HG03066 (cell line): Measurements from ENCODE around the gene GTF2A2.
"Not testable (repeated sequence)": the region's sequence is repeated elsewhere in the genome, so short reads cannot be mapped to it uniquely, and the experiment has no call there.

Experiments
- ATAC-seq: cut with Tn5 transposase; IDR thresholded peaks from one replicate; pipeline ENCODE4 v1.9.1; 2021; ENCODE audit warnings: low read depth; ENCODE audit not compliant: unreplicated experiment

Gene GTF2A2, protein sequence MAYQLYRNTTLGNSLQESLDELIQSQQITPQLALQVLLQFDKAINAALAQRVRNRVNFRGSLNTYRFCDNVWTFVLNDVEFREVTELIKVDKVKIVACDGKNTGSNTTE

DNA sequence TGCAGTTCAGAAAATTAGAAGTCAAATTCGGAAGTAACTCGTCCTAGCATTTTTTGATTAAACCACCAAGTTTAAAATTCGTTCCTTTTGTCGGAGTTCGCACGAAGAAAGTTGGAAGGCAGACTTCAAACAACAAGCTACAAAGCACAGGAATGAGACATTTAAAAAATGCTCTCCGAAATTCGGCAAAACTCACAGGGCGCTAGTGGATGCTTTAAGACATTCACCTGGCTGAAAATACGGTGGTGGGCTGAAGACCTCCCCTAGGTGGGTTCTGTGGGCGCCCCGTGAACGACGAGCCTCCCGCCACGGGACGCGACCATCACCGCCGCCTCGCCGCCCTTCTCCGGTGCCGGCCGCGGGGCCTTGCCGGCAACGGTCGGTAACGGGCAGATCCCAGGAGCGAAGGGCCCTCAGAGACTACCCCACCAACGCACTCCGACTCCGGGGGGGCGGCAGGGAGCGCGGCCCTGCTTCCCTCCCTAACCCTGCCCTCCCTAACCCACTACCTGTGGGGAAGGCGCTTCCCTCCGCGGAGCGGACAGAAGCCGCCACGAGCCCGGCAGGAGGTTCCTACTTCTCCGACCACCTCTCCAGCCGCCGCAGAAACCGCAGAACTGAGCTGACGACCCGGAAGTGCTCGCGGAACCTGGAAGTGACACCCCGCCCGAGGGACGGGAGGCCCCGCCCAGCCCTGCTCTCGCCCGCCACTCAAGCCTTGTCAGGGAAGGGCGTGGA is at the start of gene GTF2A2:
Gene GTF2A2, minus strand, starts transcription at position 619 of the 738 bp plus-strand sequence. CDS start 5,238 bp downstream, outside the sequence.
- peak; percentile 100 for ATAC-seq

DNA sequence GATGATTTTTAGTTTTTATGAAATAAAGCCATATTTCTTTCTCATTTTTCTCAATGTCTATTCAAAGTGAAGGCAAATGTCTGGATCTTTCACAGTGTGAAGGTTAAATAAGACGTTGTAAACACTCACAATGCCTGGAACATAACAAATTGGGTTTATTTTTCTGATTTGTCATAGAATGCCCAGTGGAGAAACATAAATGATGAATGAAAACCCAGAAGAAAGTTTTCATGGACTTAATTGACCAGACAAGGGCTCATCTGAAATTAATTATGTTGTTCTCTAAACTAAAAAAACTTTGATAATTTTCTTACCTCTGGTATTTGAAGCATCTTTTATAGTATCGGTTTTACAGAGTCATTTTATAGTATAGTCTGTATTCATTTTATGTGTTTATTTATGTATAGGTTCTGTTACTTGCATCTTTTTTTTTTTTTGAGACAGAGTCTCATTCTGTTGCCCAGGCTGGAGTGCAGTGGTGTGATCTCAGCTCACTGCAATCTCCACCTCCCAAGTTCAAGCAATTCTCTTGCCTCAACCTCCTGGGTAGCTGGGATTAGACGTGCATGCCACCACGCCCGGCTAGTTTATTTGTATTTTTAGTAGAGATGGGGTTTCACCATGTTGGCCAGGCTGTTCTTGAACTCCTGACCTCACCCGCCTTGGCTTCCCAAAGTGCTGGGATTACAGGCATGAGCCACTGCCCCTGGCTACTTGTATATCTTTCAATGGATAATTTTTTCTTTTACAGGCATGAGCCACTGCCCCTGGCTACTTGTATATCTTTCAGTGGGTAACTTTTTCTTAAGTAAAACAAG is 46.9 kb upstream of the GTF2A2 start:
- no peak for ATAC-seq

DNA sequence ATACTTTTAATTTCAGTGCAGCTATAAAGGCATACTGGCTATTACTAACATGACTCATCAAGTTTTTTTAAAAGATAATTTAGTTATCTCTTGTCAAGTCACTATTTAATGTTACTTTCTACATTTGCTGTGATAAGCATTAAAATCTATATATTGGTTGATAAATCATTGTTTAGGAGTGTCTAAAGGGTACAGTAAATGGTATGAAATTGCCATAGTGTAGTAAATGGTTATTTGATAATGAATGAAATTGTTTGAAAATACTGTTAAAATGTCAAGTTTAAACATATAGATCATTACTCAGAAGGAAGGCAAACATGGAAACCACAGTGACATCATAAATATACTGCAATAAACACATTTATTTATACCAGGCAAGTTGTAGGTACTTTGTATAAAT is 45.0 kb upstream of the GTF2A2 start:
- no peak for ATAC-seq

DNA sequence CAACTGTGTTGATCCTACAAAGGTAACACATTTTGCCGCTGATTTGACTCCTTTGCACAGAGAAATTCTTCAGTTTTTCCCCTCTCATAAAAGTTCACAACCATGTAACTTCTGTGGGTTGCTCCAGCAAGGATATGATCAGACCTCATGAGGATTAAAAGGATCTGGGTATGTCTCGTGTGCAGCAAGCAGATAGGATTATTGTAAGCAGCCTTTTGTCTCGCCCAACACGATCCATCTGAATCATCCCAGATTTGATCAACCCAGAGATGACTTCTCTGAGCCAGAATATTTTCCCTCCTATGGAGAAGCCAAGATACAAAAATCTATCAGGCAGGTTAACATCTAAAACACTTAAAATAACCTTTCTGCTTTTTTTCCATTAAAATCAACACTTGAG is 44.6 kb upstream of the GTF2A2 start:
- no peak for ATAC-seq

DNA sequence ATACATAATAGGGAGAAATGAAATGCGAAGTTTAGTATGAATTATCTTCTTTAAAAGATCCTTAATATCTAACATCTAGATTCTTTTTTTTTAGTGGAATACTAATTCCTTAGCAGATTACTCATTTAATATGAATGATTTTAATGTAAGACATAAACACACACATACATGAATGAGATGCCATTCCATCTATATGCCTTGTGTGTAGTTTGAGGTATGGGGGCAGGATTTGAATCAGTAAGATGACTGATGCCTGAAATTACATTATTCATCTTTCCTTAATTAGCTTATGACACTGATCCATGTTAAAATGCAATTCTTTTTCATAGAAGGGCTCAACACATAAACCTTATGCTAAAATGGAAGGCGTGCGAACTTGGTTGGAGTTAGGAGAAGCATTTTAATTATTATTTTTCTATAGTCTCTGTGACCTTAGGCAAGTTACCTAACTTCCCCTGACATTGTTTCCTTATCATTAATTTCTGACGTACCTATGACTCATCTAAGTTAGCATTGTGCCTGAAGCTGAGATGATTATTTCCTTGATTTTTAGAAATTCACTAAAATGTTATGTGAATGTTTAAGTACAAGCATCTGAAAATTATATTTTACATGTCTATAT is 42.6 kb upstream of the GTF2A2 start:
- ATAC-seq, result no peak

DNA sequence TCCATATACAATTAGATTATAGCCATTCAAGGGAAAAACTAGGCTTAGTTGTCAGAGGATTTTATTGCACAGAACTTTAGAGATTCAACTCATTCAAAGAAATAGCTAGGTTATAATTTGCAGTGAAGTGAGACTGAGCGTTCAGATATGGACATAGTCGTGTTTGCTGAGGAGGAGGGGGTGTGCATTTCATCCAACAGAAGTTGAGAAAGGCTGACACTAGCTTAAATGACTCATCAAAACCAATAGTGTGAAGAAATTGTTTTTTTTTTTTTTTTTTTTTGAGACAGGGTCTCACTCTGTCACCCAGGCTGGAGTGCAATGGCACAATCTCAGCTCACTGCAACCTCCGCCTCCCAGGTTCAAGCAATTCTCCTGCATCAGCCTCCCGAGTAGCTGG is 40.8 kb upstream of the GTF2A2 start:
- not testable (repeated sequence) for ATAC-seq

DNA sequence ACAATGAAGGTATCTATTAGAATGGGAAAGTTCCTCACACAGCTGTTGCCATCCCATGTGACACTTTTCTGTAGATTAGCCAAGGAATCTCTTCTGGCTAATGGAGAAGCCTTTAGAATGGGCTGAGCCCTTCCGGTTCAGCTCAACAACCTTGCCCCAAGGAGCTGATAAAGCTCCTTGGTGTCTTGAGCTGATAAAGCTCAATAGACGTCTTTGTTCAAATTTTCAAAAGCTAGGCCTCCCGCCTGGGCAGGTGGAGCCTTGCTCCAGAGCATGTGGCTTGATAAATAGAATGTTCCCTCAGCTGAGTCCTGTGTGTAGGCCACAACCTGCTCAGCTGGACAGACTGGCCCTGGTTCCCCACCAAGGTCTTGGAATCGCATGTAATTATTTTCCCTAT is 39.0 kb upstream of the GTF2A2 start:
- no peak for ATAC-seq

DNA sequence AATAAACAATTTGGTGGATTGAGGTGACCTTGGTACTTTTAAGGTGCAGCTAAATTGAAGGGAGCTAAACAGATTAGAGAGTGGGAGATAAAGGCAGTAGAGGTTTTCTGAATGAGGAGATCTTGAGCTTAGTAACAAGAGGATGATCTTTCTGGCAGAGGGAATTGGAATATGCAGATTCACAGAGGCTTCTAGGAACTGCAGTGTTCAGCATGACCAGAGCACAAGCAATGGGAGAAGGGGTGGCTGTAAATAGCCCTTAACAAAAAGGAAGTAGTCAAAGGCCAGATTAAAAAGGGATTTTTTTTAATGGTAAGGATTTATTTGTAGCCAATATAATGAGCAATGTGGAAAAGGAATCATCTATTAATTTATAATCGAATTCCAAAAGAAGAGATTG is 37.5 kb upstream of the GTF2A2 start:
- no peak for ATAC-seq

DNA sequence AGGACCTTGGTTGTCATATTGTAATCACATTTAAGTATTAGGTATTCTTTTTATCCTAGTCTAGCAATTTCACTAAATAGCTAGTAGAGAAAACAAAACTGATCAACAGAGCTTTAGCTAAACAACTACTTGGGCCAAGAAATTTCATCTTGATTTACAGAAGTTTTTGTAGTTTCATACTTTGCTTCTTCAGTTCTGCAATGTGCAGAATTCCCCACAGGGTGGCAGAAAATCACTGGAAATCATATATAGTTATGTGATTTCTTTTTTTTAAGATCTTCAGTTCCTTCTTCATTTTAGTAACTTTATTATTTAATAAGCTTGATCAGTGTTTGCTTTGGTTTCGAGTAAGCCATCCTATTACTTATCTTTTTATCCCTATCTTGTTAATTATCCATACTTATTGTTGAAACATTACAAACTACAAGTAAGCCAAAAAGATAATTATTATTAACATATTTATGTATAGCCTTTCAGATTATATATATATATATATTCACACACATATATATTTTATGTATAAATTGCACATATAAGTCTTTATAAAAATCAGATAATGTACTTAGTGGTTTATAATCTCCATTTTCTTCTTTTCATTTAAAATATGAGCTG is 34.0 kb upstream of the GTF2A2 start:
- no peak for ATAC-seq

DNA sequence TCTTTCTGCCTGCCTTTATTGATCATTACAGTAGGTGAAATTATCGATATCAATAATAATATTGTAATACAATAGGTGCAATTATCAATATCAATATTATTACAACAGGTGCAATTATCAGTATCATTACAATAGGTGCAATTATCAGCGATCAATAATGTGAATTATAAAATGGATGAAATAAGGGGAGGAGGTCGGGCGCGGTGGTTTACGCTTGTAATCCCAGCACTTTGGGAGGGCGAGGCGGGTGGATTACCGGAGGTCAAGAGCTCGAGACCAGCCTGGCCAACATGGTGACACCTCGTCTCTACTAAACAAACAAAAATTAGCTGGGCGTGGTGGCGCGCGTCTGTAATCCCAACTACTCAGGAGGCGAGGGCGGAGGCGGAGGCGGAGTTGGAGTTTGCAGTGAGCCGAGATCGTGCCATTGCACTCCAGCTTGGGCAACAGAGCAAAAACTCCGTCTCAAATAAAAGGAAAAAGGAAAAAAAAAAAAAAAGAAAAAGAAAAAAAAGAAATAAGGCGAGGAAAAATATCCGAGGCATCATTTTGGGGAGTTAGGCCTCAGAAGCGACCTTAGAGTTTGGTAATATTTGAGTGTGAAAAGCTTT is 32.4 kb upstream of the GTF2A2 start:
- no peak for ATAC-seq

DNA sequence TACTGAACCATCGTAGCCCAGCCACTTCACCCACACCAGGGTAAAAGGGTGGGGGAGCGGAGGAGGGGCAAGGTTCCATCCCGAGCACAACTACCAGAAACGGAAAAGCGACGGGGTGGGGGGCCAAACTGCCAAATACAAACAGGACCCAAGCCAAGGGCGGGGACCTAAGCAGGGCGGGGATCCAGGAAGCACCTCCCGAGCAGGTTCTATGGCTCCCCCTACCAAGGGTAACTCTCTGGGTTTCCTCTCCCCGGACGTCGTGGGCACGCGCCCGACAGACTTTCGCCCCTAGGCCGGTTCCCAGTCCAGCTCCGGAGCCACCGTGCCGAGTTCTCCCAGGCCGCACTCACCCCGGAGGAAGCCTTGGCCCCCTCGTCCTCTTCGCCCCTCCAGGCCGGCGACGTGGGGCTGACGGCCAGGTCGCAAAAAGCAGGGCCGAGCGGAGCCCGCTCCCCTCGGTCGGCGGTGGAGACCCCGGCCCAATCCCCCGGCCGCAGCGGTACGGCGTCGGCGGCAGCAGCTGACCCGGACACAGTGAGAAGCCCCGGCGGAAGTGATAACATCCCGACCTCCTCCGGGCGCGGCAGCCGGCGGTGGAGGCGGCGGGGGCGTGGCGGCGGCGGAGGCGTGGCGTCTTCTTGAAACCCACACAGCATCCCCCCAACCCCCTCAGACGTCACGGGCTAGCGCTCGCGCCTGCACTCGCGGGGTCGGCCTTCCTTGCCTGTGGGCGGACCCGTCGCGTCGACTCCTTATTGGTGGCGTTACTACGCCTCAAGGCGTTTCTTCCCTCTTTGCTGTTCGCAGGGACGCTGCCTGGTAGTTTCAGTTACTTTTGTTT is 31.7 kb upstream of the GTF2A2 start, which contains the start of gene BNIP2:
Gene BNIP2, minus strand, starts transcription at position 539 of the 844 bp plus-strand sequence. CDS start 6,863 bp downstream, outside the sequence.
- peak; percentile 77 for ATAC-seq

DNA sequence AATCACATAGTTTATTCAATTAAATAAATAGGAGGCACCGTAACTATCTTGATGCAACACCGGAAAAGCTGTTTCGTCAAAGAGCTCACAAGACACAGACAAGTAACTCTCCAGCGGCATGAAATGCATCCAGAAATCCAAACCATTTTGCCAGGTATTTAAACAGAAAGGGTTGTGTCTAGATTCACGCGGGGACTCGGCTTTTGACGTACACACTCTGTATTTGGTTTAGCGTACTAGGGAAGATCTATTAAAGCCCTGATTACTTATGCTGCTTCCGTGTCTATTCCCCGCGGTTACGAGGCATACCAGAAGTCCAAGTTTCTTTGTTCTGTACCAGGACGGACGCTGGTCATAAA is 31.1 kb upstream of the GTF2A2 start:
- peak; percentile 13 for ATAC-seq

DNA sequence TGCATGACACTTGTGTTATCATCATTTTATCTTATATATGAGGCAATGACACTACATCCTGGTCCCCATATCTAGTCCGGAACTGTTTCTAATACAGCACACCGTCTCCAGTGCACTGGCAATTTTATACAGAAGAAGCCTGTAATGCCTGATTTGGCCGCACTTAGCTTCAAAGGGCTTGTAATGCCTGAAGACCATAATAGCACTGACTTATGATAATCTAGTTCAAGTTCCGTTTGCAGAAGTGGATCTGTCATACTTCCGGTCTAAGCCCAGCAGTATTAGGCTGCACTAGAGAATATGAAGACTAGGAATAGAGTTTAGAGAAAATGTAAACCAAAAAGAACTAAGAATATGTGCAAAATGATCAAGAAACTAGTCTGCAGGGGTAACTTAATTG is 30.5 kb upstream of the GTF2A2 start:
- no peak for ATAC-seq

DNA sequence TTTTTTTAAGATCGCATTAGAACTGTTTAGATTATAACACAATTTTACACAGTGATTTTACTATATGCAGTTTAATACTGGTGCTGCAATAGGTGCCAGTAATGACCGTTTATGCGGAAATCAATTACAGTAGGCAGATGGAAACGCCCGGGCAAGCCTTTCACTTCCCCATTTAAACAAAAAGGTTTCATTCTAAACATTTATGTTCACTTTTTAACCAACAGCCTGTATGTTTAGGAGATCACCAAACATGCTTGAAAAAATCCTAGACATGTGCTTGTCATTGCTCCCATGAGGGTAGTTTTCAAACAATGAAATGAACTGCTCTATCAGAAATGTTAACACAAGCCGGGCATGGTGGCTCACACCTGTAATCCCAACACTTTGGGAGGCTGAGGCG is 29.1 kb upstream of the GTF2A2 start:
- no peak for ATAC-seq

DNA sequence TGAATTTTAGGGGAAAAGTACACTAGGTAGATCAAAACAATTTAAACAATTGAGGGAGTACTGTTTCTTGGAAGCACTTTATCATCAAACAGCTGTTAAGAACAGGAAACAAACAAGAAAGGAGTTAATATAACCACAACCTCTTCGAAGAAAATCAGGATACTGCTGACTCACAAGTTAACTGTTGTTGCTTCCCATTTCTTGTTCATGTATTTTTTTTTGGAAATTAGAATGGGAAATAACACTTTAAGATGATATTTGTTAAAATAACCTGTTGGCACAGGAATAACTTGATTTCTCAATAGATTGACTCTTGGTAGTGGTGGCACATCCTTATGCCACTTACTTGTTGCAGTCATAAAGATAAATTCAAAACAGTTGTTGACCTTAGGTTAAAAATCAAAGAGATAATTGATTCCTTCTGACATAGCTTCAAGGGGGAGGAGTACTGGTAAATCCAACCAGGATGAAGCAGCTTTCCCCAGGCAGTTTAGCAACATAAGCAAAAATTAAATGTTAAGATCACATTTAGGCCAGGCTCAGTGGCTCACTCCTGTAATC is 28.5 kb upstream of the GTF2A2 start:
- ATAC-seq, result no peak

DNA sequence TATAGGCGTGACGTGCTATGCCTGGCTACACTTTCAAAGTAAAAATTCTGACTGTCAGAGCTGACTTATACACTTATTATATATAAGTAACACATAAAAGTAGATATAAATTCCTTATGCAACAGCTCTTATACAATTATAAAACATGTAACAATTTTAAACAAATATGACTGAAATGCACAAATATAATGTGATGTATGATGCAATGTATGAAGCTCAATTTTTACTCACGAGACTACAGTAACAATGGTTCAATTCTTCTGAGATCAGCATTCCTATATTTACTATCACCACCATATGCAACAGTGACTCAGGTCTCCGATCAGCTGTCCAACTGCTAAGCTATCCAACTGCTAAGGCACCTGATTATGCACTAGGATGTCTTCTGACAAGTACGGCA is 23.6 kb upstream of the GTF2A2 start:
- ATAC-seq, result no peak

DNA sequence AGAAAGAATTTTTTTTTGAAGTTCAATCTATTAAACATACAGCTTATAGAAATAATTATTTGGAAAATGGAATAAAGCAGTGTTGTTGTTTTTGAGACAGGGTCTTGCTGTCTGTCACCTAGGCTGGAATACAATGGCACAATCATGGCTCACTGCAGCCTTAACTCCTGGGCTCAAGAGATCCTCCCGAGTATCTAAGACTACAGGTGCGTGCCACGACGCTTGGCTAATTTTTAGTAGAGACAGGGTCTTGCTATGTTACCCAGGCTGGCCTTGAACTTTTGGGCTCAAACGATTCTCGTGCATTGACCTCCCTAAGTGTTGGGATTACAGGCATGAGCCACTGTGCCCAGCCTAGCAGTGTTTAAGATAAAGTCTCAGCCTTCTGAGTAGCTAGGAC is 23.0 kb upstream of the GTF2A2 start:
- no peak for ATAC-seq

DNA sequence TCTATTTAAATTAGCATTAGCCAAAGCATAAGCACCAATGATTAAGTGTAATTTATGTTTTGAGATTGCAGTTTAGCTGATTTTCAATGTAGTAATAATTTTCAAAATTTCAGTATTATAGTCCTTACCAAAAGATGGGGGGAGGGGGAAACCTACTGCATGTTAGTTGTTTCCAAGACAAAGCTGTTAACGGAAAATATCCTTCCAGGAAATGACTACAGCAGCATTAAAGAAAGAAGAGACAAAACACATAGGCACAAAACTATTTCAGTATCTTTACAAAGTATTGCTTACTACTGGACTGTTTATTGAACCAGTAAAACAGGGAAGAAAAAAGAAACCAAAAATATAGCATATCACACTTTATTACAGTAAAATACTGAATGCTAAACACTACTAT is 21.3 kb upstream of the GTF2A2 start:
- ATAC-seq, result no peak

DNA sequence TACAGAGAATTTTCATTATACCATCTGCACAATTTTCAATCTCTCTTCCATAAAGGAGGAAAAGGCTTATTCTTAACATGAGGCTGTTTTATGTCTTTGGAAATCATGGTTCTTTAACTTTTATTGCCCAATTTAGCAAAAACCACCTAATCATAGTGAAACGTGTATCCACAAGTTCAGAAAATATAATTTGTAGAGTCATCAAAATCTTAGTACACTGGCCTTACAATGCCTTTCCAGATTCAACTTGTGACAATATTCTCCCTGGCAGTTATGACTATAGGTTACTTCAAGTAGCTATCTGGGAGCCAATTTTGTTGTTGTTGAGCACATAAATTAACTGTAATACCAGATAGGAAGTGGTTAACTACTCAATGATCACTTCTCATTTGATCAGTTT is 20.9 kb upstream of the GTF2A2 start:
- no peak for ATAC-seq
